Activated CD8-positive, alpha-beta memory T cell treated with anti-CD3 and anti-CD28 coated beads for 1 hour (primary cell): ENCODE measurements around the gene SLCO3A1.

Experiments
- DNase-seq, 2 donors: peaks; one replicate each; pipeline ENCODE4 v3.0.0-alpha.2; 2020; ENCODE audit warnings: low read depth in 1 of 2; ENCODE audit errors: extremely low read depth in 1 of 2

SLCO3A1 gene

GRCh38 chr15:91881569-91882297 is 28.2 kb downstream of the SLCO3A1 start:
- no peak for DNase-seq

- no peak for DNase-seq
These were observed 29.5 kb downstream of the SLCO3A1 start for GRCh38 chr15:91882858-91883586.

GRCh38 chr15:91884606-91885005 is 31.1 kb downstream of the SLCO3A1 start:
- no peak for DNase-seq

GRCh38 chr15:91885054-91885453 is 31.5 kb downstream of the SLCO3A1 start:
- DNase-seq, result no peak

GRCh38 chr15:91885714-91886270 is 32.3 kb downstream of the SLCO3A1 start:
- DNase-seq, result no peak

GRCh38 chr15:91886878-91887277 is 33.4 kb downstream of the SLCO3A1 start:
- no peak for DNase-seq

GRCh38 chr15:91887321-91887720 is 33.8 kb downstream of the SLCO3A1 start:
- DNase-seq, result no peak

GRCh38 chr15:91887921-91888373 is 34.4 kb downstream of the SLCO3A1 start:
- no peak for DNase-seq

- DNase-seq, result no peak
These were observed 35.8 kb downstream of the SLCO3A1 start for GRCh38 chr15:91889111-91889815.

GRCh38 chr15:91890614-91891013 is 37.1 kb downstream of the SLCO3A1 start:
- no peak for DNase-seq

- DNase-seq, result no peak
These were observed 37.6 kb downstream of the SLCO3A1 start for GRCh38 chr15:91891101-91891500.

GRCh38 chr15:91891788-91892345 is 38.4 kb downstream of the SLCO3A1 start:
- DNase-seq, result no peak

GRCh38 chr15:91892436-91892835 is 38.9 kb downstream of the SLCO3A1 start:
- no peak for DNase-seq

- DNase-seq, result no peak
These were observed 41.1 kb downstream of the SLCO3A1 start for GRCh38 chr15:91894606-91895005.

- DNase-seq, result no peak
These were observed 41.5 kb downstream of the SLCO3A1 start for GRCh38 chr15:91895051-91895450.

- DNase-seq, result no peak
These were observed 43.0 kb downstream of the SLCO3A1 start for GRCh38 chr15:91896341-91897055.

GRCh38 chr15:91897585-91898372 is 44.3 kb downstream of the SLCO3A1 start:
- DNase-seq, result no peak

GRCh38 chr15:91898843-91899242 is 45.3 kb downstream of the SLCO3A1 start:
- DNase-seq, result no peak

GRCh38 chr15:91904942-91905341 is 51.4 kb downstream of the SLCO3A1 start:
- no peak for DNase-seq

GRCh38 chr15:91908391-91908790 is 54.9 kb downstream of the SLCO3A1 start:
- no peak for DNase-seq
